Caco-2 (cell line): Measurements from ENCODE around the gene PPP1R13L. TPM values are rescaled to one million over a fixed set of nuclear protein-coding genes. Genes with fewer than 3 reads are reported as not detected.

ENCODE experiments used
- BruUV-seq: library from RNA; stranded (reverse); fragments of 400-500 nt; replicated peaks from 2 replicates; lab custom pipeline; 2021; lab: Mats Ljungman, UMichigan
- CTCF ChIA-PET: fragments of 300-600 bp; sonication (Branson Sonifier 250); formaldehyde crosslinking; loops from one replicate; lab custom pipeline; 2022; ENCODE audit warnings: antibody characterized with exemption; lab: Charles Lee
- POLR2A ChIA-PET: fragments of 300-600 bp; sonication (Branson Sonifier 250); formaldehyde crosslinking; loops from one replicate; lab custom pipeline; 2022; ENCODE audit warnings: antibody characterized with exemption; lab: Charles Lee
- DNase-seq, 2 experiments: peaks; one replicate each; pipeline versions ENCODE4 v3.0.0 to v3.0.0-alpha.2; 2020 to 2022
- H3K27me3 ChIP-seq: replicated peaks from 2 replicates; pipeline ENCODE4 v1.6.0; 2011; ENCODE audit warnings: low read length; ENCODE audit not compliant: control insufficient read depth, insufficient read depth
- H3K36me3 ChIP-seq: 2 replicates; pipeline ENCODE4 v1.5.1; 2011; ENCODE audit warnings: low read length; ENCODE audit not compliant: control insufficient read depth, insufficient read depth
- H3K4me1 ChIP-seq: fragments of 250-450 bp; sonication (Bioruptor Pico); 2 replicates; pipeline ENCODE4 v1.5.1; 2020; ENCODE audit warnings: mild to moderate bottlenecking
- H3K4me3 ChIP-seq: 2 replicates; pipeline ENCODE4 v1.5.1; 2011; ENCODE audit warnings: low read depth, mild to moderate bottlenecking, control low read depth, low read length
- H3K9me3 ChIP-seq: fragments of 250-450 bp; sonication (Bioruptor Pico); 2 replicates; pipeline ENCODE4 v1.5.1; 2020; ENCODE audit warnings: mild to moderate bottlenecking, moderate library complexity
- H3K27ac Mint-ChIP-seq: one replicate; pipeline ENCODE4 v1.8.0; 2022; ENCODE audit warnings: mixed read lengths; ENCODE audit not compliant: unreplicated experiment
- H3K27me3 Mint-ChIP-seq: one replicate; pipeline ENCODE4 v1.8.0; 2022; ENCODE audit warnings: mixed read lengths; ENCODE audit not compliant: insufficient read depth, unreplicated experiment
- H3K36me3 Mint-ChIP-seq: one replicate; pipeline ENCODE4 v1.8.0; 2022; ENCODE audit warnings: mild to moderate bottlenecking, mixed read lengths; ENCODE audit not compliant: insufficient read depth, unreplicated experiment
- H3K4me1 Mint-ChIP-seq: one replicate; pipeline ENCODE4 v1.8.0; 2022; ENCODE audit warnings: low read depth, mixed read lengths; ENCODE audit not compliant: unreplicated experiment
- H3K4me3 Mint-ChIP-seq: one replicate; pipeline ENCODE4 v1.8.0; 2022; ENCODE audit warnings: mild to moderate bottlenecking, moderate library complexity, mixed read lengths; ENCODE audit not compliant: unreplicated experiment
- H3K9me3 Mint-ChIP-seq: one replicate; pipeline ENCODE4 v1.8.0; 2022; ENCODE audit warnings: mixed read lengths; ENCODE audit not compliant: unreplicated experiment
- intact Hi-C: fragments of 100-400 bp; cut with micrococcal nuclease; formaldehyde crosslinking; loops from one replicate; pipeline ENCODE4 v1.10.0; 2022; ENCODE audit not compliant: unreplicated experiment
- total RNA-seq: library from RNA; stranded (reverse); gene quantifications from 2 replicates; pipeline ENCODE4 v1.2.3, GENCODE V29; 2022
- TF ChIP-seq, protein P1 (sequence below), 2 experiments: fragments of 200-600 bp in 1 of 2; IDR thresholded peaks; 1 replicate in 1 of 2; 2 replicates in 1 of 2; pipeline versions ENCODE4 v1.5.1 to v1.8.0; 2011 to 2022; ENCODE audit warnings: antibody characterized with exemption in 1 of 2, control low read depth in 1 of 2, inconsistent platforms in 1 of 2, low read depth in 1 of 2, low read length in 1 of 2, mild to moderate bottlenecking in 1 of 2, moderate library complexity in 1 of 2; ENCODE audit not compliant: insufficient read depth in 1 of 2, severe bottlenecking in 1 of 2, unreplicated experiment in 1 of 2

Gene PPP1R13L
- total RNA-seq, 1 experiment from 2014 or later = 65.8 TPM

DNA sequence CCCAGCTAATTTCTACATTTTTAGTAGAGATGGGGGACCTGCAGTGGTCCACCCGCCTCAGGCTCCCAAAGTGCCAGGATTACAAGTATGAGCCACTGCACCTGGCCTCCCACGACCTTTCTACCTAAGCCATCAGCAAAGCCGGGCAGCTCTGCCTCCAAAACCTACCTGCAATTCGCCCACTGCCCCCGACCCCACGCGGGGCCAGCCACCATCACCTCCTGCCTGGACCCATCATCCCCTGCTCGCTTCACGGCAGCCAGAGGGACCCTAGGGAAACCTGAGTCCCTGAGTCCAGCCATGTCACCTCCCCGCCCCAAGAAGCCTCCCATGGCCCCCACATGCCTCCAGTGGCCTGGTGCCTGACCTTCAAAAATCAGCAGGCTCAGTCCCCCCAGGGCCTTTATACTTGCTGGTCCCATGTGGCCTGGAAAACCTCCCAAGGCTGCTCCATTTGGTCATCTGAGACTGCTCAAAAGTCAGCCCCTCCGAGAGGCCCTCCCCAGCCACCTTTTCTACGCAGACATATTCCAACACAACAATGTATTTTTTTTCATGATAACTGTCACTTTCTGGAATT lies 46.6 kb downstream of the PPP1R13L start:
- H3K4me3 Mint-ChIP-seq = no peak overlapping the region
- H3K27me3 ChIP-seq = no peaks in the 10 kb centered on the region
- no peaks in the 10 kb centered on the region for H3K9me3 Mint-ChIP-seq
- CTCF ChIA-PET = no interaction called here
- POLR2A ChIA-PET = no interaction called here
- peaks cover 68% of the 10 kb centered on the region for H3K36me3 Mint-ChIP-seq
- H3K9me3 ChIP-seq = no peaks in the 10 kb centered on the region
- H3K4me3 ChIP-seq = no peak overlapping the region
- H3K4me1 Mint-ChIP-seq = no peaks in the 10 kb centered on the region
- H3K36me3 ChIP-seq = peaks cover 1% of the 10 kb centered on the region
- BruUV-seq = no TSS peak
- TF ChIP-seq, protein P1, sequence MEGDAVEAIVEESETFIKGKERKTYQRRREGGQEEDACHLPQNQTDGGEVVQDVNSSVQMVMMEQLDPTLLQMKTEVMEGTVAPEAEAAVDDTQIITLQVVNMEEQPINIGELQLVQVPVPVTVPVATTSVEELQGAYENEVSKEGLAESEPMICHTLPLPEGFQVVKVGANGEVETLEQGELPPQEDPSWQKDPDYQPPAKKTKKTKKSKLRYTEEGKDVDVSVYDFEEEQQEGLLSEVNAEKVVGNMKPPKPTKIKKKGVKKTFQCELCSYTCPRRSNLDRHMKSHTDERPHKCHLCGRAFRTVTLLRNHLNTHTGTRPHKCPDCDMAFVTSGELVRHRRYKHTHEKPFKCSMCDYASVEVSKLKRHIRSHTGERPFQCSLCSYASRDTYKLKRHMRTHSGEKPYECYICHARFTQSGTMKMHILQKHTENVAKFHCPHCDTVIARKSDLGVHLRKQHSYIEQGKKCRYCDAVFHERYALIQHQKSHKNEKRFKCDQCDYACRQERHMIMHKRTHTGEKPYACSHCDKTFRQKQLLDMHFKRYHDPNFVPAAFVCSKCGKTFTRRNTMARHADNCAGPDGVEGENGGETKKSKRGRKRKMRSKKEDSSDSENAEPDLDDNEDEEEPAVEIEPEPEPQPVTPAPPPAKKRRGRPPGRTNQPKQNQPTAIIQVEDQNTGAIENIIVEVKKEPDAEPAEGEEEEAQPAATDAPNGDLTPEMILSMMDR (IDR thresholded peaks at IDR 0.05; ENCODE audit: insufficient read depth in 1 of 2, low read depth in 1 of 2, low read length in 1 of 2, severe bottlenecking in 1 of 2, unreplicated experiment in 1 of 2) = no peak
- no peaks in the 10 kb centered on the region for H3K4me1 ChIP-seq
- intact Hi-C loops = no loop called here
- no peaks in the 10 kb centered on the region for H3K27me3 Mint-ChIP-seq
- H3K27ac Mint-ChIP-seq = peak overlapping the region; percentile 22
- no peak for DNase-seq

DNA sequence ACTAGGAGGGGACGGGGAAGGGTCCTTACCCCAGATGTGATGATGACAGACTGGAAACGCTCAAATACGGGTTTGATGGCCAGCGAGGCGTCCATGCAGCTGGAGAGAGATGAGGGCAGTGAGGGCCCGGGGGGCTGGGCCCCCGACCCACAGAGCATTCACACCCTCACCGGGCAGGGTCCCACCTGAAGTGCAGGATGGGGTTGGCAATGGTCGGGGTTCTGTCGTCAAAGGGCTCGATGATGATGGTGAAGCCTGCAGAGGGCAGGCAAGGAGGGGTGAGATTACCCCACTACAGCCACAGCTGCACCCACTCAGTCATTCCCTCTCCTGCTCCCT lies 47.5 kb downstream of the PPP1R13L start:
- no peaks in the 10 kb centered on the region for H3K4me1 Mint-ChIP-seq
- POLR2A ChIA-PET = no interaction called here
- no peak overlapping the region for H3K4me3 Mint-ChIP-seq
- H3K36me3 Mint-ChIP-seq = peaks cover 74% of the 10 kb centered on the region
- CTCF ChIA-PET = no interaction called here
- Histone ChIP-seq H3K4me3 (no peak overlapping the region), H3K27me3 (no peaks in the 10 kb centered on the region), H3K36me3 (peaks cover 1% of the 10 kb centered on the region), H3K9me3 (no peaks in the 10 kb centered on the region), H3K4me1 (no peaks in the 10 kb centered on the region)
- BruUV-seq = no TSS peak
- no peaks in the 10 kb centered on the region for H3K9me3 Mint-ChIP-seq
- TF ChIP-seq, protein P1 (IDR thresholded peaks at IDR 0.05; ENCODE audit: insufficient read depth in 1 of 2, low read depth in 1 of 2, low read length in 1 of 2, severe bottlenecking in 1 of 2, unreplicated experiment in 1 of 2) = no peak
- intact Hi-C loops = no loop called here
- peak overlapping the region; percentile 22 for H3K27ac Mint-ChIP-seq
- no peak for DNase-seq
- H3K27me3 Mint-ChIP-seq = no peaks in the 10 kb centered on the region

DNA sequence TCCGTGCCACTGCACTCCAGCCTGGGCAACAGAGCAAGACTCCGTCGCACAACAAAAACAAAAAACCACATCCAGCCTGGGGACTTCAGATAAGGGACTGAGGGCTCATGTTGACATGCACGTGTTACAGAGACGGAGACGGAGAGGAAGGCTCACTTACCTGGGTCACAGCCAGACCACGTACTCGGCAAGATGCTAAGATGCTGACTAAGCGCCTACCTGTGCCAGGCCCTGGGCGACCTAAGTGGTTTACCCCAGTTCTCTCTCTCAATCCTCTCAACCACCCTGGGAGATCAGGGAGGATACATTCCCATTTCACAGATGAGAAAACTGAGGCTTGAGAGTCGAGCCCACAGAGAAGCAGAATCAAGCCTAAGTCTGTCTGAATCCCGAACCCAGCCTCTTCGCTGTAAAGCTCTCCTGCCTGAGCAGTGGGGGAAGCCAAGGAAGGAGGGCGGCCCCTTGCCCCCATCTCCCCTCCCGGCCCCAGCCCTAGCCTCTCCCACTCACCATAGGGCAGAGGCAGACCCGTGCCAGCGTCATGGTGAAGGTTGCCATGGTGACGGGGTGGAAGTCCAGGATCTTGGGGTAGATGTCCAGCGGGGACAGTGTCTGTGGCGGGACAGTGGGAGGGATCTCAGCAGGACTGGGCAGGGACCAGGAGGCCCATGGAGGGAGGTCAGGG lies 48.0 kb downstream of the PPP1R13L start:
- H3K27ac Mint-ChIP-seq = no peak overlapping the region

More for the DNA sequence above, 48.0 kb downstream of the PPP1R13L start:
- Mint-ChIP-seq H3K36me3 (peaks cover 74% of the 10 kb centered on the region), H3K4me1 (no peaks in the 10 kb centered on the region), H3K27me3 (no peaks in the 10 kb centered on the region), H3K9me3 (no peaks in the 10 kb centered on the region), H3K4me3 (no peak overlapping the region)
- no peaks in the 10 kb centered on the region for H3K27me3 ChIP-seq
- no peaks in the 10 kb centered on the region for H3K9me3 ChIP-seq
- no peak overlapping the region for H3K4me3 ChIP-seq
- CTCF ChIA-PET = no interaction called here
- BruUV-seq = no TSS peak
- intact Hi-C loops = no loop called here
- TF ChIP-seq, protein P1 (IDR thresholded peaks at IDR 0.05; ENCODE audit: insufficient read depth in 1 of 2, low read depth in 1 of 2, low read length in 1 of 2, severe bottlenecking in 1 of 2, unreplicated experiment in 1 of 2) = no peak
- no peaks in the 10 kb centered on the region for H3K4me1 ChIP-seq
- POLR2A ChIA-PET = no interaction called here
- peaks cover 1% of the 10 kb centered on the region for H3K36me3 ChIP-seq
- no peak for DNase-seq
